H1 (cell line): ENCODE results near the gene SLC66A2. TPM values are rescaled to one million over a fixed set of nuclear protein-coding genes. Genes with fewer than 3 reads are reported as not detected.

Experiments used
- CTCF ChIA-PET: fragments of 300-600 bp; sonication (Branson Sonifier 250); formaldehyde crosslinking; loops from one replicate; lab custom pipeline; 2021; ENCODE audit not compliant: partially characterized antibody; lab: Charles Lee
- POLR2A ChIA-PET: fragments of 300-600 bp; sonication (Branson Sonifier 250); formaldehyde crosslinking; loops from one replicate; lab custom pipeline; 2021; ENCODE audit warnings: inconsistent platforms; ENCODE audit not compliant: partially characterized antibody; lab: Charles Lee
- DNase-seq, 2 experiments: peaks; one replicate each; pipeline versions ENCODE4 v3.0.0 to v3.0.0-alpha.2; 2010 to 2022; ENCODE audit warnings: low spot score in 2 of 2, low read depth in 1 of 2, mixed read lengths in 1 of 2
- FAIRE-seq: peaks from 2 replicates; lab custom pipeline; 2011; peaks lifted over from hg19 to GRCh38; lab: Jason Lieb, UNC
- H2AFZ ChIP-seq: 2 replicates; pipeline ENCODE4 v1.8.1; 2012; ENCODE audit warnings: low read length, inconsistent platforms
- H2AK5ac ChIP-seq: 2 replicates; pipeline ENCODE4 v1.6.1; 2013; ENCODE audit warnings: low read depth, low read length
- H2BK120ac ChIP-seq: replicated peaks from 2 replicates; pipeline ENCODE3; 2013; ENCODE audit warnings: low read depth, low read length, inconsistent platforms
- H2BK12ac ChIP-seq: 2 replicates; pipeline ENCODE4 v1.6.1; 2013; ENCODE audit warnings: low read depth, low read length
- H2BK15ac ChIP-seq: 2 replicates; pipeline ENCODE4 v1.6.1; 2013; ENCODE audit warnings: low read length
- H2BK20ac ChIP-seq: 2 replicates; pipeline ENCODE4 v1.6.1; 2013; ENCODE audit warnings: low read length
- H2BK5ac ChIP-seq: 2 replicates; pipeline ENCODE4 v1.6.1; 2013; ENCODE audit warnings: low read depth, low read length
- H3K14ac ChIP-seq: 2 replicates; pipeline ENCODE4 v1.6.1; 2013; ENCODE audit warnings: inconsistent platforms; ENCODE audit not compliant: insufficient read length
- H3K18ac ChIP-seq: 2 replicates; pipeline ENCODE4 v1.6.1; 2013; ENCODE audit warnings: low read length; ENCODE audit errors: extremely low read depth
- H3K23ac ChIP-seq: 2 replicates; pipeline ENCODE4 v1.6.1; 2013; ENCODE audit warnings: inconsistent platforms; ENCODE audit not compliant: insufficient read length
- H3K23me2 ChIP-seq: 2 replicates; pipeline ENCODE4 v1.6.1; 2013; ENCODE audit warnings: low read depth, low read length
- H3K27ac ChIP-seq: 2 replicates; pipeline ENCODE4 v1.6.1; 2011; ENCODE audit warnings: low read depth, low read length, inconsistent platforms
- H3K27me3 ChIP-seq, 4 experiments: replicated peaks in 1 of 4; 1 replicate in 1 of 4; 2 replicates in 3 of 4; pipeline versions ENCODE4 v1.6.1 to v1.8.1; 2011 to 2013; ENCODE audit warnings: low read length in 3 of 4, mild to moderate bottlenecking in 3 of 4, inconsistent platforms in 2 of 4, mixed read lengths in 2 of 4, moderate library complexity in 1 of 4; ENCODE audit not compliant: control insufficient read depth in 3 of 4, insufficient read depth in 3 of 4; ENCODE audit errors: extremely low read depth in 1 of 4
- H3K36me3 ChIP-seq, 4 experiments: 2 replicates each; pipeline versions ENCODE4 v1.6.1 to v1.8.1; 2011 to 2013; ENCODE audit warnings: mild to moderate bottlenecking in 4 of 4, low read length in 3 of 4, moderate library complexity in 2 of 4, control low read depth in 1 of 4, inconsistent platforms in 1 of 4; ENCODE audit not compliant: insufficient read depth in 4 of 4, control insufficient read depth in 2 of 4
- H3K4ac ChIP-seq: replicated peaks from 2 replicates; pipeline ENCODE3; 2013; ENCODE audit warnings: low read length, low read depth, mixed read lengths, inconsistent platforms; ENCODE audit not compliant: insufficient read length
- H3K4me1 ChIP-seq, 4 experiments: replicated peaks in 1 of 4; 1 replicate in 1 of 4; 2 replicates in 3 of 4; pipeline versions ENCODE4 v1.6.1 to v1.8.1; 2011 to 2013; ENCODE audit warnings: low read length in 3 of 4, inconsistent platforms in 2 of 4, mixed read lengths in 1 of 4; ENCODE audit not compliant: insufficient read depth in 4 of 4, control insufficient read depth in 3 of 4
- H3K4me2 ChIP-seq, 2 experiments: 2 replicates each; pipeline versions ENCODE4 v1.6.1 to v1.8.1; 2011 to 2013; ENCODE audit warnings: low read depth in 2 of 2, low read length in 2 of 2, control low read depth in 1 of 2, inconsistent platforms in 1 of 2, mild to moderate bottlenecking in 1 of 2; ENCODE audit not compliant: insufficient read depth in 1 of 2
- H3K4me3 ChIP-seq, 4 experiments: fragments of 200-600, 300-600 bp in 1 of 4; sonication (generic), shearing (Covaris generic), sonication (Bioruptor Twin) in 1 of 4; 2 replicates each; pipeline versions ENCODE4 v1.5.1 to v1.8.1; 2011 to 2016; ENCODE audit warnings: low read length in 4 of 4, low read depth in 3 of 4, control low read depth in 2 of 4, inconsistent platforms in 2 of 4, mild to moderate bottlenecking in 2 of 4, mixed read lengths in 1 of 4, moderate library complexity in 1 of 4; ENCODE audit not compliant: insufficient read depth in 2 of 4; ENCODE audit errors: extremely low read depth in 1 of 4
- H3K56ac ChIP-seq: replicated peaks from 2 replicates; pipeline ENCODE3; 2013; ENCODE audit warnings: low read depth, mild to moderate bottlenecking, mixed read lengths, low read length, inconsistent platforms; ENCODE audit not compliant: insufficient read length
- H3K79me1 ChIP-seq: 2 replicates; pipeline ENCODE4 v1.6.1; 2013; ENCODE audit warnings: low read depth, low read length, control low read depth
- H3K79me2 ChIP-seq, 2 experiments: 2 replicates each; pipeline versions ENCODE4 v1.6.1 to v1.8.1; 2012 to 2013; ENCODE audit warnings: low read length in 2 of 2, mild to moderate bottlenecking in 2 of 2, inconsistent platforms in 1 of 2; ENCODE audit not compliant: insufficient read depth in 2 of 2, control insufficient read depth in 1 of 2
- H3K9ac ChIP-seq, 4 experiments: replicated peaks in 1 of 4; 1 replicate in 1 of 4; 2 replicates in 3 of 4; pipeline versions ENCODE4 v1.6.1 to v1.8.1; 2011 to 2013; ENCODE audit warnings: low read depth in 3 of 4, low read length in 3 of 4, control low read depth in 2 of 4, mild to moderate bottlenecking in 2 of 4, moderate library complexity in 2 of 4, inconsistent platforms in 1 of 4; ENCODE audit errors: extremely low read depth in 1 of 4
- H3K9me3 ChIP-seq, 2 experiments: 2 replicates each; pipeline versions ENCODE4 v1.6.1 to v1.8.1; 2012 to 2013; ENCODE audit warnings: mild to moderate bottlenecking in 2 of 2, moderate library complexity in 2 of 2, control low read depth in 1 of 2, inconsistent platforms in 1 of 2, low read depth in 1 of 2, low read length in 1 of 2, mixed read lengths in 1 of 2; ENCODE audit not compliant: insufficient read depth in 2 of 2
- H4K20me1 ChIP-seq, 2 experiments: replicated peaks in 1 of 2; 2 replicates each; pipeline versions ENCODE3 to v1.8.1; 2011 to 2013; ENCODE audit warnings: inconsistent platforms in 2 of 2, low read length in 2 of 2, mild to moderate bottlenecking in 1 of 2; ENCODE audit not compliant: insufficient read depth in 2 of 2, control insufficient read depth in 1 of 2
- H4K5ac ChIP-seq: 2 replicates; pipeline ENCODE4 v1.6.1; 2013; ENCODE audit warnings: low read length, low read depth, mixed read lengths, inconsistent platforms; ENCODE audit not compliant: insufficient read length
- H4K8ac ChIP-seq: 2 replicates; pipeline ENCODE4 v1.8.0; 2013; ENCODE audit warnings: mild to moderate bottlenecking, moderate library complexity, low read length, inconsistent platforms; ENCODE audit not compliant: insufficient read depth; ENCODE audit errors: extremely low read depth
- H4K91ac ChIP-seq: replicated peaks from 2 replicates; pipeline ENCODE3; 2013; ENCODE audit warnings: low read length, mixed read lengths, inconsistent platforms; ENCODE audit not compliant: insufficient read length
- ATF3 ChIP-seq: IDR thresholded peaks from 2 replicates; pipeline ENCODE4 v1.6.1; 2011; ENCODE audit warnings: low read depth, mild to moderate bottlenecking, low read length; ENCODE audit not compliant: insufficient read depth
- BCL11A ChIP-seq, 2 experiments: IDR thresholded peaks; one replicate each; pipeline ENCODE4 v1.6.1; 2011; ENCODE audit warnings: low read depth in 2 of 2, low read length in 2 of 2, mild to moderate bottlenecking in 2 of 2
- CBX8 ChIP-seq: fragments of 300-800, 300-1000 bp; sonication (generic); IDR thresholded peaks from 2 replicates; pipeline ENCODE4 v1.7.1; 2016; ENCODE audit warnings: low read depth, low read length, borderline replicate concordance
- MAFK ChIP-seq: IDR thresholded peaks from 2 replicates; pipeline ENCODE4 v1.6.1; 2012; ENCODE audit warnings: low read depth, mild to moderate bottlenecking, improper control_type of control experiment, low read length
- MAX ChIP-seq: IDR thresholded peaks from 2 replicates; pipeline ENCODE4 v1.6.1; 2012; ENCODE audit warnings: inconsistent platforms
- RXRA ChIP-seq: IDR thresholded peaks from 2 replicates; pipeline ENCODE4 v1.6.1; 2011; ENCODE audit warnings: low read depth, mild to moderate bottlenecking, low read length, moderate library complexity; ENCODE audit not compliant: insufficient read depth
- SP1 ChIP-seq: IDR thresholded peaks from 2 replicates; pipeline ENCODE4 v1.6.1; 2011; ENCODE audit warnings: low read depth, low read length
- TAF7 ChIP-seq: optimal IDR thresholded peaks from 2 replicates; pipeline ENCODE3; 2011; ENCODE audit warnings: low read depth, mild to moderate bottlenecking, inconsistent platforms, low read length, moderate library complexity, borderline replicate concordance
- ZNF274 ChIP-seq: IDR thresholded peaks from 2 replicates; pipeline ENCODE4 v1.7.0; 2012; ENCODE audit warnings: low read length, borderline replicate concordance; ENCODE audit errors: extremely low read depth
- WGBS, 2 experiments: shearing (Covaris generic) in 1 of 2; methylation state at CpG; one replicate each; pipeline versions ENCODE4 v1.1.6 to v1.1.7; 2013 to 2015; ENCODE audit warnings: low lambda C conversion rate in 2 of 2, mixed read lengths in 2 of 2, inconsistent platforms in 1 of 2, low coverage in 1 of 2, missing lambda C conversion rate in 1 of 2; ENCODE audit not compliant: insufficient replicate concordance in 2 of 2, insufficient coverage in 1 of 2, insufficient read length in 1 of 2; ENCODE audit errors: extremely low coverage in 1 of 2, missing lambda C conversion rate in 1 of 2; 5-methylcytosine and 5-hydroxymethylcytosine counted together
- polyA plus RNA-seq, 7 experiments: library from polyadenylated mRNA; depleted of rRNA in 3 of 7; stranded (reverse) in 5 of 7; unstranded in 2 of 7; fragments of >200 nt in 5 of 7; fragments of 200-250 nt in 2 of 7; gene quantifications; 1 replicate in 5 of 7; 2 replicates in 1 of 7; 4 replicates in 1 of 7; pipeline versions ENCODE4 v1.2.1 to v1.2.3, GENCODE V29; 2011 to 2013; ENCODE audit warnings: missing spikeins in 2 of 7, mixed read lengths in 2 of 7
- total RNA-seq: library from RNA; stranded (reverse); fragmentation: NEBNext Ultra II Directional; extraction: Animal tissue kit (Norgen Biotek cat#: 25700); gene quantifications from 2 replicates; pipeline ENCODE4 v1.2.1, GENCODE V29; 2021
- TF ChIP-seq, protein P1 (sequence below): IDR thresholded peaks from 2 replicates; pipeline ENCODE4 v1.6.1; 2012; ENCODE audit warnings: low read length, inconsistent platforms

SLC66A2 gene
- total and polyA plus RNA-seq, 2 of the 8 experiments (the other 6 are each of a cell fraction or from before 2014, with no cell fraction given): 15.0 to 18.9 TPM

GRCh38 chr18:79870301-79871025 is 81.0 kb downstream of the SLC66A2 start:
- FAIRE-seq: no peak
- H3K56ac ChIP-seq: no peak overlapping the region
- peaks cover 8% of the 10 kb centered on the region; the same call in 1 of the 2 replicates for H3K23me2 ChIP-seq
- no peak for DNase-seq
- no peaks in the 10 kb centered on the region for H3K27me3 ChIP-seq
- no peaks in the 10 kb centered on the region for H4K20me1 ChIP-seq
- H2AFZ ChIP-seq: no peak overlapping the region
- H3K36me3 ChIP-seq: no peaks in the 10 kb centered on the region
- 92% methylated on average over 19 of the region's 19 CpGs; no CpG with 5 or more reads in 1 of the 2 experiments for WGBS, 2 experiments
- no peaks in the 10 kb centered on the region for H3K79me2 ChIP-seq
- H3K79me1 ChIP-seq: no peaks in the 10 kb centered on the region
- H2BK120ac ChIP-seq: no peak overlapping the region
- no peaks in the 10 kb centered on the region; a peak in 1 of 7 replicates for H3K4me1 ChIP-seq
- H3K4ac ChIP-seq: no peak overlapping the region
- no peak overlapping the region for H3K4me2 ChIP-seq
- no peak overlapping the region for H2BK5ac ChIP-seq
- no peak overlapping the region for H4K5ac ChIP-seq
- H3K27ac ChIP-seq: no peak overlapping the region
- H3K9me3 ChIP-seq: no peaks in the 10 kb centered on the region
- H4K8ac ChIP-seq: no peak overlapping the region; the same call in 1 of the 2 replicates
- no peak overlapping the region; the same call in 1 of the 2 replicates for H3K18ac ChIP-seq
- no peak overlapping the region for H2AK5ac ChIP-seq
- CTCF ChIA-PET: interaction anchor here (0.7 to 1.7 kb wide), 4 partner anchors 13 to 61 kb away, joined by 3 to 4 read pairs (median 4); no protein-coding TSS in a partner anchor
- H3K9ac ChIP-seq: no peak overlapping the region
- no peak overlapping the region for H3K23ac ChIP-seq
- no peak overlapping the region for H3K4me3 ChIP-seq
- H4K91ac ChIP-seq: no peak overlapping the region
- POLR2A ChIA-PET: interaction anchor here (0.6 kb wide), 2 partner anchors 25 to 61 kb away, joined by 3 read pairs; no protein-coding TSS in a partner anchor
- H2BK20ac ChIP-seq: no peak overlapping the region
- H2BK12ac ChIP-seq: no peak overlapping the region
- H2BK15ac ChIP-seq: no peak overlapping the region
- no peak overlapping the region for H3K14ac ChIP-seq
- TF ChIP-seq MAX (no peak), CBX8 (no peak), MAFK (no peak), ATF3 (no peak), BCL11A (IDR thresholded peaks at IDR 0.05; ENCODE audit: low read depth in 2 of 2, low read length in 2 of 2) (no peak), TAF7 (no peak), ZNF274 (no peak), SP1 (no peak), RXRA (no peak)
- TF ChIP-seq, protein P1, sequence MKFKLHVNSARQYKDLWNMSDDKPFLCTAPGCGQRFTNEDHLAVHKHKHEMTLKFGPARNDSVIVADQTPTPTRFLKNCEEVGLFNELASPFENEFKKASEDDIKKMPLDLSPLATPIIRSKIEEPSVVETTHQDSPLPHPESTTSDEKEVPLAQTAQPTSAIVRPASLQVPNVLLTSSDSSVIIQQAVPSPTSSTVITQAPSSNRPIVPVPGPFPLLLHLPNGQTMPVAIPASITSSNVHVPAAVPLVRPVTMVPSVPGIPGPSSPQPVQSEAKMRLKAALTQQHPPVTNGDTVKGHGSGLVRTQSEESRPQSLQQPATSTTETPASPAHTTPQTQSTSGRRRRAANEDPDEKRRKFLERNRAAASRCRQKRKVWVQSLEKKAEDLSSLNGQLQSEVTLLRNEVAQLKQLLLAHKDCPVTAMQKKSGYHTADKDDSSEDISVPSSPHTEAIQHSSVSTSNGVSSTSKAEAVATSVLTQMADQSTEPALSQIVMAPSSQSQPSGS: no peak
